Stimulated activated CD8-positive, alpha-beta memory T cell treated with anti-CD3 and anti-CD28 coated beads, Interleukin-4, amount 100 ng/mL, for 48 hours (primary cell): Measurements from ENCODE around the gene C19orf85.

Experiments used
- DNase-seq: peaks from one replicate; pipeline ENCODE4 v3.0.0-alpha.2; 2020

Gene C19orf85

GRCh38 chr19:55474269-55475265, 10.0 kb upstream of the C19orf85 start:
- no peak for DNase-seq

- no peak for DNase-seq
These were observed 8.9 kb upstream of the C19orf85 start for GRCh38 chr19:55473225-55474012.

DNA sequence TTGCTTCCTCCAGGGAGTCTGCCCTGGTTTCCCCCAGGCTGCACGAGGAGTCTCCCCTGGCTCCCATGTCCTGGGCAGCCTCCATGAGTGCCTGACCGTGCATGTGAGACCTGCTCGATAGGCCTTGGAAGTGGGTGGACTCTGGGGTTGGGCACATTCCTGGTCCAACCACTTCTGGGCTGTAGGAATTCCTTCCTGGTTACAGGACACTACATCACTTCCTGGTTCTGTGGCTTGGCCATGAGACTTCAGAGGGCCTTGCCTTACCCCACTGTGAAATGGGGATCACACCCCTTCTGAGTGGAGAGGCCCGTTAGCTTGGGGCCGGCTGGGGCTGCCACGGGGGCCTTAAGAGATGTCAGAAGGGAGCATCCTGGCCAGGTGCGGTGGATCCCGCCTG, 7.9 kb upstream of the C19orf85 start:
- DNase-seq = no peak

DNA sequence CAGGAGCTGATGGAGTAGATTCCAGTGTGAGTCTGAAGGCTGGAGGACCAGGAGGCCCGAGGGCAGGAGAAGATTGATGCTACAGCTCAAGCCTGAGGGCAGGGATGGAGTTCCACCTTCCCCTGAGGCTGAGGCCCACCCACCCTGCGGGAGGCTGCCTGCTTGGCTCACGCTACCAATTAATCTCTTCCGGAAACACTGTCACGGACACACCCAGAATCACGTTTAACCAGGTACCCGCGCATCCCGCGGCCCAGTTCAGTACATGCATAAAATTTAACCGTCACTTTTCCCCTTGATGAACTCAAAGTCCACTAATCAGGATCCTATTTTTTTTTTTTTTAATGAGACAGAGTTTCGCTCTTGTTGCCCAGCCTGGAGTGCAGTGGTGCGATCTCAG, 6.7 kb upstream of the C19orf85 start:
- DNase-seq = no peak

DNA sequence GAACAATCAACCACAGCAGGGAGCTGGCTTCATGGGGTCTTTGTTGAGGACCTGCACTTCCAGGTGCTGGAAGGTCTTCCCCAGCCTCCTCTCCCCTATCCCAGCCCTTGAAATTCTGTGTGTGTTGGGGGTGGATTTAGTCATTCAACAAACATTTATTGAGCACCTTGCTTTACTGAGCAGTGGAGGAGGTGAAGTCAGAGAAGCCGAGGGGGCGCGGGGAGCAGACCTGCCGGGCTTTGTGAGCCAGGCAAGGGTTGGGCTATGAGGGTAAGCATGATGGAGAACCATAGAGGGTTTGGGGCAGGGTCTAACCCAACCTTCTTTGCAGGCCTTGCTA, 3.5 kb upstream of the C19orf85 start:
- DNase-seq = no peak

DNA sequence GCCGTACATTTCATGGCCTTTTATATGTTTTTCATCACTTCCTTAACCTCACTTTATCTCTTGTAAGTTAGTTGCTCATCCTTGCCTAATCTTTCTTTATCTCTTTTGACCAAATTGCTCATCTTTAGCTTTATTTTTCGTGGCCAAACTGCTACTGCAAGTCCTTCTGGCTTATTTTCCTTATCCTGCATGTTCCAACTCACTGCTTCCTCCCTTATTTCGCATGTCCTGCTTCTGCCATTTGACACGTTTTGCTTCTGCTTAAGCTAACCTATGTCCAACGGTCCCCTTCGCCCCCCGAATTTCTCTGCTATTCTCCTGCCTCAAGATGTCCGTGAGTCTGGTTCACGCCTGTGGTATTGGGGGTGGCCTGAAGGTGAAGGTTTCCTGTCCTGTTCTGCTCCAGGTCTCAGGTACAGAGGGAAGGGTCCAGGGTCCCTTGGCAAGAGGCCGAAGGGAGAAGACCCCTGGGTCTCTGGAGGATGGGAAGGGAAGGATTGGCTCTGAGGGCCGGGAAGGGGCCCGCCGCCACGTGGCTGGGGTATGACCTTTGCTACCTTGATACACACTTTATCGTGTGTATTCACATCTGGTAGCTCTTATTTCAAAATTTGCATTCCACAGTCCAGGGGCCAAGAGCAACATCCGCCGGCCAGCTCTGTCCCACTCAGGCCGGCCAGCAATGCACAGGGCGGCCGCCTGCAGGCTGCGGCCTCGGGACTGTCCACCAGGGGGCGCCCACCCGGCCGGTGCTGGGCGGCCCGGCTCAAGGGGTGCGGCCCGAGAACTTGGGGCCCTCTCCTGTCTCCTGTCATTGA, 2.9 kb upstream of the C19orf85 start:
- peak; percentile 87 for DNase-seq

- DNase-seq = no peak
These were observed 1.7 kb upstream of the C19orf85 start for GRCh38 chr19:55466241-55466614.

DNA sequence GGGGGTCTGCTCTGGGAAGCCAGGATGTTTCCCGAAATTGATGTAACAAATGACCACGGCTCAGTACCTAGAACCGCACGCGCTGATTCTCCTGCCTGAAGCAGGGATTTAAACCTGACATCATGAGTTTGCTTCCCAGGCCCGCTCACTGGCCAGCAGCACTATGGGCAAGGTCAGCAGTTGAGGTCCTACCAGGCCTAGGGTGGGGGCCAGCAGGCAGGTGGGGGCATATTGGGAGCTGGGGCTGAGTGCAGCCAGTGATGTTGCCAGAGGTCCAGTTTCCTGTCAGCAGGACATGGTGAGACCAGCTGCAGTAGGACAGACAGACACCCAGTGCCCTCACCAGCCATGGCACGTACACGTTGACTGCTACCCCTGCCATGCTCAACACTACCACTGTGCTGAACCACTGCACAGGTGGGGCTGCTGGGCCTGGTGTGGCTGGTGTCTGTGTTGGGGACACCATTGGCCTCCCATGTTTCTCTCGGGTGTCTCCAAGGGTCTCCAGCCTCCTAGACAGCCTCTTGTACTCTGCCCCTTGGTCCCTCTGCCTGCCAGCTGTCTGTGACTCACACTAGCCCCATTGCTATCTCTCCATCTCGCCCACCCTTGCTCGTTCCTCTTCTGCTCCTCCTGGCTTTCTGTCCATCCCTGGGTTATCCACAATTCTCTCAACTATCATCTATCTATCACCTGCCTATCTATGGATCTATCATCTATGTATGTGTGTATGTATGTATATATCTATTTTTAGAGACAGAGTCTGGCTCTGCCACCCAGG, 1.1 kb upstream of the C19orf85 start:
- DNase-seq = no peak

DNA sequence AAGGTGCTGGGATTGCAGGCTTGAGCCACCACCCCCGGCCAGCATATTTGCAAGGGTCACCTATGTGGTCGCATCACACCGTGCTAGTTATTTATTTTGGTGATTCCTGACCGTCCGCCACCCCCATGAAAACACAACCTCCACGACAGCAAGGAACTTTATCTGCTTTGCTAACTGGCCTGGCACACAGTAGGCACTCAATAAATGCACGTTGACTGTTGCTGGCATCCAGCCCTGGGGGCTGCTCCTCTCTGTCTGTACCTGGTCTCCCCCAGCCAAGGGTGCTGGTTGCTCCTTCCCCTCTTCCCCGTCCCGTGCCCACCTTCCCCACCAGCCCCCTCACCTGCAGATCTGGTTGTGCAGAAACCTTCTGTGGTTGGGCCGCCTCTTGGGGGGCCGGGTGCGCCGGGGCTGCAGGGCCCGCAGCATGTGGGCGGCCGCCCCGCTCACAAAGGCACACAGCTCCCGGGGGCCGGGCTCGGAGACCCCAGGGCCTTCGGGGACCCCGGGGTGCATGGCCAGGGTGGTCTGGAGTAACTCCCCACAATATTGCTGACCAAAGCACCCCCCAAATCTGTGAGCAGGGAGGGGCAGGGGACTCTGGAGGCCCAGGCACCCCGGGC, 401 bp downstream of the C19orf85 start:
- no peak for DNase-seq

DNA sequence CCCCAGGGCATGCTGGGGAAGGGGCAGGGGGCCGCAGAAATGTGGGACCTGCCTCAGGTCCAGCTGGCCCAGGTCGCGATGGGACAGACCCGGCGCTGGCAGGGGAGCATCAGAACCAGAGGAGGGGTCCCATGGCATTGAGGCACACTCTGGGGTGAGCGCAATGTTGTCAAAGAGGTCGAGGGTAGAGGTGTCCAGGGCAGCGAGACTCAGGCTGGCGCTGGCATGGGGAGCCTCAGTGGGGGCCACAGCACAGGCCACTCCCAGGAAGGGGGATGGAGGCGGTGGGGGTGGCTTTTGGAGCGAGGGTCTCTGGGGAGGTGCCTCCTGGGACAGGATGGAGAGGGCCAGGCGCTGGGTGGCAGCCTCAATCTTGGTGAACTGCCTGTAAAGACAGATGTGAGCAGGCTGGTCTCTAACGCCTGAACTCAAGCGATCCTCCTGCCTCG, 944 bp downstream of the C19orf85 start:
- no peak for DNase-seq

DNA sequence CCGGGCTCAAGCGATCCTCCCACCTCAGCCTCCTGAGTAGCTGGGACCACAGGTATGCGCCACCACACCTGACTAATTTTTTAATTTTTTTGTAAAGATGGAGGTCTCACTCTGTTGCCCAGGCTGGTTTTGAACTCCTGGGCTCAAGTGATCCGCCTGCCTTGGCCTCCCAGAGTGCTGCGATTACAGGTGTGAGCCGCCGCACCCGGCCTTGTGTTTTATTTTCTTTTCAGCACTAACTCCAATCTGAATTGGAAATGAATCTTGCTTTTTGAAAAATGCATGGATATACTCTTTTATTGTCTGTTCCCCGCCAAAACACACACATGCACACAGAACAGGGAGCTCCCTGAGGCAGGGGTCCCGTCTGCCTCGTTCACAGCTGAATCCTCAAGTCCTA, 1.8 kb downstream of the C19orf85 start:
- no peak for DNase-seq

- DNase-seq = no peak
These were observed 2.5 kb downstream of the C19orf85 start for GRCh38 chr19:55461974-55462626.

DNA sequence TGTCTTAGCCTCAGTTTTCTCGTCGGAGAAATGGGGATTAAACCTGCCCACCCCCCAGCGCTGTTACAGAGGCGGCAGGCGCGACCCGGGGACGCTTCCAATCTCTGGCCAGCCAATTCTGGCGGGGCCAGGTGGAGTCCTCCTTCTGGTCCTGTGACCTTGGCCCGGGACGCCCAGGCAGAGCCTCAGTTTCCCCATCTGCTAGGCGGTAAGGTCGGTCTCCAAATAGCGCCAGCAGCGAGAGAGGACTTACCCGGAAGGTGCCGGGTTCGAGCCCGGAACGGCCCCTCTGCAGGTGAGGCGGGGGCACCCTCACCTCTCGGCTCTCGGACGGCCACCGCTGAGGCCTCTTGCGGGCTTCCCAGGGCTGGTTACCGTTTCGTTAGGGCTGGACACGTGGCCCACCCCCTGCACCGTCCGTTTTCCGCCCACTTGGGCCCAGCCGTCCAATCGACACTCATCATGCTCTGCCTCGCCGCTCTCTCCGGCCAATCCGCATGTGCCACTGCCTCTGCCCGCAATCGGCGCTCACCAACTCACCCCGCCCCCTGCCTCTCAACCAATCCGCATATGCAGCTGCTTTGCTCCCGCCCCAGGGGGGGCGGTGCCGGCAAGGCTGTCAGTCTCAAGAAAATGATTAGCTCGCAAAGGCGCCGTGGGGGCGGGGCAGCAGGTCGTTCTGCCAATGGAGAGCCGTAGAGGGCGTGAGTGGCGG, 3.1 kb downstream of the C19orf85 start, which contains the start of gene ISOC2:
TSS of gene ISOC2 (minus strand) at position 384 of the 715 bp plus-strand sequence. CDS start 5,156 bp downstream, outside the sequence.
- peak; percentile 100 for DNase-seq

- peak; percentile 69 for DNase-seq
These were observed 3.8 kb downstream of the C19orf85 start for GRCh38 chr19:55460670-55461258.

- DNase-seq = no peak
These were observed 4.4 kb downstream of the C19orf85 start for GRCh38 chr19:55459950-55460657.

DNA sequence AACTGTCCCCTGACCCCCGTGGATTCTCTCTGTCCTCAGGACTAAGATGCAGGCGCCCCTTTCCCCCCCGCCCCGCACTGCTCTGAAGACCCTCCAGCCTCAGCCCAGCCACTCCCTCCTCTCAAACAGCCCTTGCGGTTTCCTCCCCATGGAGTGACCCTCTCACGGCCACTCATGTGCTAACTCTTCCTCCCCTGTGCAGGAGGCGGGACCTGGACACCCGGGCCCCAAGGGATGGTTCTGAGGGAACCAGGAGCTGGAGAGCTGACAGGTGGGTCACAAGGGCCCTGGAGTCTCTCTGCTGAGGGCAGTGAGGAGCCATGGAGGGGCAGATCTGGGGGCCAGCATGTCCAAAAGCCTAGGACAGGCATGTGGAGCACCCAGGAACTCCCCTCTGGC, 5.0 kb downstream of the C19orf85 start:
- no peak for DNase-seq

GRCh38 chr19:55457683-55458457, 6.7 kb downstream of the C19orf85 start:
- no peak for DNase-seq

DNA sequence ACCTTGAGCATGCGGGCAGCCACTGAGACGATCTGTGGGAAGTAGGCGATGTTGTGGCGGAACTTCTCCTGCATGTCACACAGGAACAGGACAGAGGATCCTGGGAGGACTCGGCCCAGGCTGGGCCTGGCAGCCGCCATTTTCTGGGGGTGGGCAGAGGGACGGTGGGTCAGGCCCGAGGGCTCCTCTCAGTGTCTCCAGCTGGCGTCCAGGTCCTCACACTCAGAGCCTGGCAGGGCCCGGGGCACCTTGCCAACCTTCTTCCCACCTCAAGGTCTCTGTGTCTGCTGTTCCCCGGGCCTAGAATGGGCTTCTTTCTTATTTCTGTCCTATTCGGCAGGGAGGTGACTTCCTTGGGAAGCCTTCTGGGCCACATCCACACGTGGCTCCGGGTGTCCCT, 8.2 kb downstream of the C19orf85 start:
- DNase-seq = no peak
